ENCODE measurements around the gene WDR33.

- no peak for TF ChIP-seq PRDM15 (CRISPR knock-in tag; IDR thresholded peaks at IDR 0.05)
- TF ChIP-seq POLR2AphosphoS5 (IDR thresholded peaks at IDR 0.05; ENCODE audit: low read length) = no peak
- TF ChIP-seq CREB1 (IDR thresholded peaks at IDR 0.05; ENCODE audit: low read depth) = no peak
- no peak for TF ChIP-seq EZH2 (IDR thresholded peaks at IDR 0.05; ENCODE audit: borderline replicate concordance, control insufficient read depth, low read depth, low read length)
- no peak for TF ChIP-seq CTCF (IDR thresholded peaks at IDR 0.05 in 2 of 3, conservative IDR thresholded peaks at IDR 0.05 in 1 of 3; ENCODE audit: control insufficient read depth in 2 of 3, extremely low read depth in 1 of 3, insufficient read depth in 1 of 3, low read depth in 3 of 3, low read length in 3 of 3)
- no peak for TF ChIP-seq ZNF274 (IDR thresholded peaks at IDR 0.05; ENCODE audit: insufficient read depth, insufficient read length)
- TF ChIP-seq, protein P1, sequence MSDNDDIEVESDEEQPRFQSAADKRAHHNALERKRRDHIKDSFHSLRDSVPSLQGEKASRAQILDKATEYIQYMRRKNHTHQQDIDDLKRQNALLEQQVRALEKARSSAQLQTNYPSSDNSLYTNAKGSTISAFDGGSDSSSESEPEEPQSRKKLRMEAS (IDR thresholded peaks at IDR 0.05; ENCODE audit: low read depth, low read length) = no peak
- TF ChIP-seq, protein P2, sequence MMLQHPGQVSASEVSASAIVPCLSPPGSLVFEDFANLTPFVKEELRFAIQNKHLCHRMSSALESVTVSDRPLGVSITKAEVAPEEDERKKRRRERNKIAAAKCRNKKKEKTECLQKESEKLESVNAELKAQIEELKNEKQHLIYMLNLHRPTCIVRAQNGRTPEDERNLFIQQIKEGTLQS (IDR thresholded peaks at IDR 0.05; ENCODE audit: borderline replicate concordance, extremely low read depth, low read depth, low read length) = no peak
Observed at GRCh38 chr2:127820080-127820668, 9.2 kb upstream of the WDR33 start.
